Measurements from ENCODE around the gene NF1. TPM values are rescaled to one million over a fixed set of nuclear protein-coding genes. Genes with fewer than 3 reads are reported as not detected.

The NF1 gene
- total RNA-seq, 4 donors from 2014 or later: 23.6 to 47.3 (median 32.0) TPM

- intact Hi-C loops (cut with DNase I; ENCODE audit: low total_unique reads) (no loop called here), in situ Hi-C loops (cut with MboI; ENCODE audit: low sequenced_read_pairs in 4 of 4) (no loop called here)
- no peak for DNase-seq
- Histone ChIP-seq H3K9me3 (no peaks in the 10 kb centered on the region), H3K27ac (no peak overlapping the region), H3K4me3 (no peak overlapping the region), H3K27me3 (no peaks in the 10 kb centered on the region), H3K4me1 (no peaks in the 10 kb centered on the region), H3K36me3 (no peaks in the 10 kb centered on the region)
- no peak for ATAC-seq
- TF ChIP-seq POLR2A (IDR thresholded peaks at IDR 0.05) (no peak), CTCF (IDR thresholded peaks at IDR 0.05 in 4 of 5, conservative IDR thresholded peaks at IDR 0.05 in 1 of 5) (no peak)
Observed at GRCh38 chr17:31308372-31309334, 213.9 kb downstream of the NF1 start.

GRCh38 chr17:31309556-31309955 is 214.8 kb downstream of the NF1 start:
- intact Hi-C loops (cut with DNase I; ENCODE audit: low total_unique reads) (no loop called here), in situ Hi-C loops (cut with MboI; ENCODE audit: low sequenced_read_pairs in 4 of 4) (no loop called here)
- no peaks in the 10 kb centered on the region for H3K9me3 ChIP-seq
- no peaks in the 10 kb centered on the region for H3K36me3 ChIP-seq
- H3K4me3 ChIP-seq: no peak overlapping the region
- TF ChIP-seq CTCF (IDR thresholded peaks at IDR 0.05 in 4 of 5, conservative IDR thresholded peaks at IDR 0.05 in 1 of 5): no peak
- no peak for TF ChIP-seq POLR2A (IDR thresholded peaks at IDR 0.05)
- DNase-seq (no peak), ATAC-seq (no peak)
- no peaks in the 10 kb centered on the region for H3K4me1 ChIP-seq
- no peaks in the 10 kb centered on the region for H3K27me3 ChIP-seq
- no peak overlapping the region for H3K27ac ChIP-seq

- no peak for ATAC-seq
- Histone ChIP-seq H3K9me3 (no peaks in the 10 kb centered on the region), H3K36me3 (no peaks in the 10 kb centered on the region), H3K4me1 (no peaks in the 10 kb centered on the region), H3K27me3 (no peaks in the 10 kb centered on the region), H3K4me3 (no peak overlapping the region), H3K27ac (no peak overlapping the region)
- TF ChIP-seq POLR2A (IDR thresholded peaks at IDR 0.05): no peak
- TF ChIP-seq CTCF (IDR thresholded peaks at IDR 0.05 in 4 of 5, conservative IDR thresholded peaks at IDR 0.05 in 1 of 5): no peak
- DNase-seq: no peak
- in situ Hi-C loops (cut with MboI; ENCODE audit: low sequenced_read_pairs in 4 of 4) (no loop called here), intact Hi-C loops (cut with DNase I; ENCODE audit: low total_unique reads) (no loop called here)
Observed at GRCh38 chr17:31310260-31310659, 215.5 kb downstream of the NF1 start.

- intact Hi-C loops (cut with DNase I; ENCODE audit: low total_unique reads) (no loop called here), in situ Hi-C loops (cut with MboI; ENCODE audit: low sequenced_read_pairs in 4 of 4) (no loop called here)
- no peak overlapping the region for H3K27ac ChIP-seq
- H3K27me3 ChIP-seq: no peaks in the 10 kb centered on the region
- DNase-seq: no peak
- H3K4me3 ChIP-seq: no peak overlapping the region
- ATAC-seq: no peak
- no peaks in the 10 kb centered on the region for H3K9me3 ChIP-seq
- no peak for TF ChIP-seq POLR2A (IDR thresholded peaks at IDR 0.05)
- TF ChIP-seq CTCF (IDR thresholded peaks at IDR 0.05 in 4 of 5, conservative IDR thresholded peaks at IDR 0.05 in 1 of 5): no peak
- no peaks in the 10 kb centered on the region for H3K4me1 ChIP-seq
- no peaks in the 10 kb centered on the region for H3K36me3 ChIP-seq
Observed at GRCh38 chr17:31310886-31311285, 216.1 kb downstream of the NF1 start.
